Gastrocnemius medialis (tissue), 4 donors: ENCODE data around the gene MYT1.
"Not testable (repeated sequence)": the region's sequence is repeated elsewhere in the genome, so short reads cannot be mapped to it uniquely, and the experiment has no call there.

Source experiments
- POLR2A ChIP-seq, 2 donors: fragments of 450-650 bp; IDR thresholded peaks; one replicate each; pipeline ENCODE4 v1.6.1; 2017; ENCODE audit warnings: antibody characterized with exemption in 2 of 2, mild to moderate bottlenecking in 2 of 2, moderate library complexity in 2 of 2
- TF ChIP-seq, protein P1 (sequence below), 5 experiments: fragments of 450-650 bp in 3 of 5; fragments of 200-600 bp in 2 of 5; sonication (generic) in 2 of 5; IDR thresholded peaks in 4 of 5; conservative IDR thresholded peaks in 1 of 5; 1 replicate in 4 of 5; 2 replicates in 1 of 5; pipeline ENCODE4 v1.5.1; 2016 to 2019; ENCODE audit warnings: antibody characterized with exemption in 5 of 5, mild to moderate bottlenecking in 3 of 5, moderate library complexity in 3 of 5

DNA sequence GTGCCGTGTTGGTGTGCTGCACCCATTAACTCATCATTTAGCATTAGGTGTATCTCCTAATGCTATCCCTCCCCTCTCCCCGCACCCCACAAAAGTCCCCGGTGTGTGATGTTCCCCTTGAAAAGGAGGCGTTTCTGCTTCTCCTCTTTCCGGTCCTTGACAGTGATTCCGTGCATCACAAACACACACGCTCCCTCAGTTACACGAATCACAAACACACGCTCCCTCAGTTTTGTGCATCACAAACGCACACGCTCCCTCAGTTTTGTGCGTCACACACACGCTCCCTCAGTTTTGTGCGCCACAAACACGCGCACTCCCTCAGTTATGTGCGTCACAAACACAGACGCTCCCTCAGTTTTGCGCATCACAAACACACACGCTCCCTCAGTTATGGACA is 29.5 kb upstream of the MYT1 start:
- TF ChIP-seq, protein P1, sequence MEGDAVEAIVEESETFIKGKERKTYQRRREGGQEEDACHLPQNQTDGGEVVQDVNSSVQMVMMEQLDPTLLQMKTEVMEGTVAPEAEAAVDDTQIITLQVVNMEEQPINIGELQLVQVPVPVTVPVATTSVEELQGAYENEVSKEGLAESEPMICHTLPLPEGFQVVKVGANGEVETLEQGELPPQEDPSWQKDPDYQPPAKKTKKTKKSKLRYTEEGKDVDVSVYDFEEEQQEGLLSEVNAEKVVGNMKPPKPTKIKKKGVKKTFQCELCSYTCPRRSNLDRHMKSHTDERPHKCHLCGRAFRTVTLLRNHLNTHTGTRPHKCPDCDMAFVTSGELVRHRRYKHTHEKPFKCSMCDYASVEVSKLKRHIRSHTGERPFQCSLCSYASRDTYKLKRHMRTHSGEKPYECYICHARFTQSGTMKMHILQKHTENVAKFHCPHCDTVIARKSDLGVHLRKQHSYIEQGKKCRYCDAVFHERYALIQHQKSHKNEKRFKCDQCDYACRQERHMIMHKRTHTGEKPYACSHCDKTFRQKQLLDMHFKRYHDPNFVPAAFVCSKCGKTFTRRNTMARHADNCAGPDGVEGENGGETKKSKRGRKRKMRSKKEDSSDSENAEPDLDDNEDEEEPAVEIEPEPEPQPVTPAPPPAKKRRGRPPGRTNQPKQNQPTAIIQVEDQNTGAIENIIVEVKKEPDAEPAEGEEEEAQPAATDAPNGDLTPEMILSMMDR (IDR thresholded peaks at IDR 0.05 in 4 of 5, conservative IDR thresholded peaks at IDR 0.05 in 1 of 5): not testable (repeated sequence)
- not testable (repeated sequence) for TF ChIP-seq POLR2A (IDR thresholded peaks at IDR 0.05)
